Stimulated activated CD8-positive, alpha-beta memory T cell treated with anti-CD3 and anti-CD28 coated beads, Interleukin-4, amount 100 ng/mL, for 4 hours (primary cell): Measurements from ENCODE around the gene TFAP2B.

Experiments used
- DNase-seq, 2 donors: peaks; one replicate each; pipeline ENCODE4 v3.0.0-alpha.2; 2020; ENCODE audit warnings: low read depth in 2 of 2, low spot score in 1 of 2

Gene TFAP2B

DNA sequence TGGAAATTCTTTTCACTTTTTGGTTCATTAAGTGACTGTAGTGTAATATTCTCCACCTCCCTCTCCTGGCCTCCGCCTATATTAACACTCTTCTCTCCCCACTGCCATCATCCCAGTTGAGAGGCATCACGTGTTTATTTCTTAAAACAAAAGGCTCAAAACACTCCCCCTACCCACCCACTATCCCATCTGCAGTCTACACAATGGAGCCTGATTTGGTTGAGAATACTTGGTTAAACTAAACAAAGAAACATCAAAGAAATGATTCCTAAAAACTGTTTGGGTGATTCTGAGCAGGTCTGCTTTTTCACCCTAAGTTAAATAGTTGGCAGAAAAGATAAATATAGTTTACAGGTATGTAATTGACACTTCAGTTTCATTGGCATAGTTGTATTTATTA is 5.9 kb downstream of the TFAP2B start:
- DNase-seq: no peak

GRCh38 chr6:50825375-50826036 is 6.8 kb downstream of the TFAP2B start:
- no peak for DNase-seq

GRCh38 chr6:50826037-50826761 is 7.5 kb downstream of the TFAP2B start:
- no peak for DNase-seq

- DNase-seq: no peak
Observed at GRCh38 chr6:50826803-50827202, 8.1 kb downstream of the TFAP2B start.

- no peak for DNase-seq
Observed at GRCh38 chr6:50829049-50829448, 10.4 kb downstream of the TFAP2B start.

GRCh38 chr6:50829898-50830444 is 11.3 kb downstream of the TFAP2B start:
- DNase-seq: no peak

DNA sequence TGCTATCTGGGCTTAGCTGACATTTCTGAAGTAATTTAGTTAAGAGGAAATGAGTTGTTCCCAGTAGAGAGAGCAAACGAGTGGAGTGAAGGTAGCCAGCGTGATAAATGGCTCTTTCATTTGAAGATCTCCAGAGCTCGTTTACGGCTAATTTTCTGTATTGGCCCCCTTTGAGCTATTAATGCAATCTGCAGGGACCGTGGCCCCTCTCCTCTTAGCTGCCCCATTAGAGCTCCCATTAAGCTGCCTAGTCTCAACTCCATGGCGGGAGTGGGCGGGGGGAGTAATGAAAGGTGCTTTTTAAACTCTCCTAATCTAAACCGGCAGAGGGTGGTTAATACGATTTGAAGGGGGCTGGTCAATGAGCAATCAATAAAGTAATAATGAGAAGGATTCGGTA is 12.5 kb downstream of the TFAP2B start:
- DNase-seq: no peak

- no peak for DNase-seq
Observed at GRCh38 chr6:50832912-50833311, 14.2 kb downstream of the TFAP2B start.

GRCh38 chr6:50834929-50835410 is 16.3 kb downstream of the TFAP2B start:
- no peak for DNase-seq

DNA sequence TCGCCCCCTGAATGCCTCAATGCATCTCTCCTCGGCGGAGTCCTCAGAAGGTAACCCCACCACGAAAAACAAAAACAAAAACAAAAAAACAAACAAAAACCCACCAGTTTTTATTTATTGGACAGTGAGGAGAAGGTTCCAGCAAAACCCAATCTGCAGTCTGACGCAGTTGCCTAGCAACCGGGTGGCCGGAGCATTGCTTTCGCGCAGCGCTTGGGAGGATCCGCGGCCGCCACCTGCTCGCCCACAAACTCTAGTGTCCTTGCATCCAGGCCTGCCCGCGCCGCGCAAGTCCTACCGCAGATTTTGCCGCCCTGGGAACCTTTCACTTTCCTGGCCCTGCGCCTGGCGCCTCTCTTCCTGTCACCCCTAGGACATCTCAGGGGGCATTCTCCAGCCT is 17.6 kb downstream of the TFAP2B start:
- DNase-seq: no peak

GRCh38 chr6:50837589-50838445 is 19.1 kb downstream of the TFAP2B start:
- DNase-seq: no peak

DNA sequence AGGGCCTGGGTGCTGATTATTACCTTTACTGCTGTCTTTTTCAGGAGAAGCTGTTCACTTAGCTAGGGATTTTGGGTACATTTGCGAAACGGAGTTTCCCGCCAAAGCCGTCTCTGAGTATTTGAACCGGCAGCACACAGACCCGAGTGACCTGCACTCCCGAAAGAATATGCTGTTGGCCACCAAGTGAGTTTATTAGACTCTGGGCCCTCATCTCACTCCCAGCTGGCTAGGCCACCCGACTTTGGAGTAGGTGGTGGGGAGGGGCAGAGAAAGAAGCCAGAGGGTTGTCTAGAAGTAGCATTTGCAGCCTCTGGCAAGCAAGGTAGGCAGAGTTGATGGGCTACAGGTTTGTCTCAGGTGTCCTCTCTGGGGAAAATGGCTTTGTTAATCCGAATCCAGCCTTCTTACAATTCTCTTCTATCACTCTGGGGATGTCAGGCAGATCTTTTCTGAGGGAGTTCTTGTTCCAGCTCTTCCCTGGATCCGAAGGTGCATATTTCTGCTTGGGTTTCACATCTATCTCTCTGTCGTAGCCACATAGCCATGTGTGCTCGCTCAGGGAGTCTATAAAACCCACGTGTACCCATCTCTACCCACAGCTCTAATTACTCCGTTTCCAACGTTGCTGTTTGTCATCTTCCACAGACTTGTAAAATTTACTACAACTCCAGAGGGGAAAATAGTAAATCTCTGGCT is 21.6 kb downstream of the TFAP2B start:
- DNase-seq: no peak

- DNase-seq: no peak
Observed at GRCh38 chr6:50840811-50841192, 22.1 kb downstream of the TFAP2B start.

GRCh38 chr6:50842446-50842845 is 23.8 kb downstream of the TFAP2B start:
- no peak for DNase-seq

- DNase-seq: no peak
Observed at GRCh38 chr6:50842861-50843384, 24.3 kb downstream of the TFAP2B start.

DNA sequence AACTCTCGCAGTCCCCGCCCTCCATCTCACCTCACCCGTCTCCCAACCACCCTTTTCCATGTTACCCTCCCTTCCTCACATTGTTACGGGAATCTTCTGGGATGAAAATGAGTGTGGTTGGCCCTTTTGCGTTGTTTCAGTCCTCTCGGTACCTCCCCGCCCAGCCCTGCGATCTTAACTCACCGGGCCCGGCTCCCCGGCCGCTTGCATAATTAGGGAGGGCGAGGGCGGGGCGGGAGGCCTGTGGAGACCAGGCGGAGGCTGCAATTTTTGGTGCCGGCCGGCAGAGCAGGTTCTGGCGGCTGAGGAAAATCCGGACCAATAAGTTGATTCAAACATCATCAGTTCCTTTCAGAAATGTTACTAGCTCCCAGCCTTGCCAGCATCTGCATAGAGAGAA is 25.2 kb downstream of the TFAP2B start:
- no peak for DNase-seq

- no peak for DNase-seq
Observed at GRCh38 chr6:50845499-50846143, 26.9 kb downstream of the TFAP2B start.

DNA sequence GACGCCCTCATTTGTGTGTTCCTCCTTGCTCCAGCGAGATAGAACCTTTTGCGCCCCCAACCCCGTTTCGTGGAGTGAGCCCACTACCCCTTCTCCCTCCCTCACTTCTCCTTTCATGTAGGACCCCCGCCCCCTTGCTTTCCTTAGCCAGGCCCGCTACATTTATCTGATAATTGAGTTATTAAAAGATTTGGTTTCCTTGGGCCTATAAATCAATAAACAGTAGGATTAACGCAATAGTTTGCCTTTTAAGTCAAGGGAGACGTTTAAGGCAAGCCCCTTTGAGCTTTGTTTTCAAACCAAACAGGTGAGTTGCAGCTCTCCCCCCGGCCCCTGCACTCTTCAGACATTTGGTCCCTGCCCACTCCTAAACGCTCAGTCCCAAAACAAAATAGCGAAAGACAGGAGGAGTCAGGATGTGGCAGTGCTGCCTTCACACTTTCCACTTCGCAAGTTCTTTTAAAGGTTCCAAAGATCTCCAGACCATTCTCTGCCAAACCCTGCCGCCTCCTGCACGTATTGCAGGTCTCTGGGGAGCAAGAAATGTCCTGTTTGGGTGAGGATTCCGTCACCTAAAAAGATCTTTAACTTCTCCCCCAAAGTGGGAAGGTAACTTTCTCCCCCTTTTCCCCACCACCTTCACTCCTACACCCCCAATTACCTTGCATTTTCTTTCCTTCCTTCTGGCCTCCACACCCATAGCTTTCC is 27.6 kb downstream of the TFAP2B start:
- DNase-seq: no peak

DNA sequence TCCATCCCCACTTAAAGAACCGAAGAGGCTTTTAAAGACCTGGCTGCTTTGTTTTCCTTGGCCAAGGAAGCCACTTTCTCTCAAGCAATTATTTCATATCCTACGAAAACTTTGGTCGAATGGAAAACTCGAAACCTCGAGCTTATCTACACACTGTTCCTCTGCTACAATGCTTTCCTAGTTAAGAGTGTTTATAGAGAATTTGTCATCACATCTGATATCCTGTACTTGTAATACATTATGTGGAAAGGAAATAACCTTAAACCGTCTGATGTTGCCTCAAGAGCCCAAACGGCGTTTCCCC is 28.1 kb downstream of the TFAP2B start:
- no peak for DNase-seq
